Hepatocyte (in vitro differentiated cells): ENCODE measurements around the gene SNTG2.

ENCODE experiments used
- CTCF ChIP-seq: fragments of 200-600 bp; sonication (generic); IDR thresholded peaks from 2 replicates; pipeline ENCODE4 v1.5.1; 2016; ENCODE audit warnings: antibody characterized with exemption, mild to moderate bottlenecking; ENCODE audit not compliant: poor library complexity
- EZH2 ChIP-seq: fragments of 200-600 bp; sonication (generic); IDR thresholded peaks from 2 replicates; pipeline ENCODE4 v1.6.1; 2016; ENCODE audit warnings: antibody characterized with exemption, mild to moderate bottlenecking, borderline replicate concordance

- TF ChIP-seq CTCF (no peak), EZH2 (no peak)
Observed at GRCh38 chr2:981258-981657, 30.6 kb downstream of the SNTG2 start.
